Measurements from ENCODE around the gene TLR4. TPM values are rescaled to one million over a fixed set of nuclear protein-coding genes. Genes with fewer than 3 reads are reported as not detected.

The TLR4 gene
- 23.9 and 27.5 TPM in 2 replicates for total RNA-seq

DNA sequence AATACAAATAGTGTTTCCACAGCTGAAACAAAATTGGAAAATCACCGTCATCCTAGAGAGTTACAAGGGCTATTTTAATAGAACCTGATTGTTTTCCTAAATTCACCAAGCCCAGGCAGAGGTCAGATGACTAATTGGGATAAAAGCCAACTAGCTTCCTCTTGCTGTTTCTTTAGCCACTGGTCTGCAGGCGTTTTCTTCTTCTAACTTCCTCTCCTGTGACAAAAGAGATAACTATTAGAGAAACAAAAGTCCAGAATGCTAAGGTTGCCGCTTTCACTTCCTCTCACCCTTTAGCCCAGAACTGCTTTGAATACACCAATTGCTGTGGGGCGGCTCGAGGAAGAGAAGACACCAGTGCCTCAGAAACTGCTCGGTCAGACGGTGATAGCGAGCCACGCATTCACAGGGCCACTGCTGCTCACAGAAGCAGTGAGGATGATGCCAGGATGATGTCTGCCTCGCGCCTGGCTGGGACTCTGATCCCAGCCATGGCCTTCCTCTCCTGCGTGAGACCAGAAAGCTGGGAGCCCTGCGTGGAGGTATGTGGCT, at the start of gene TLR4:
TLR4 (plus strand) TSS at position 380 of the 552 bp plus-strand sequence; CDS start at position 450, 70 bp downstream.

